GM21528 (cell line): Measurements from ENCODE around the gene ELOVL3.

Experiments
- ATAC-seq: cut with Tn5 transposase; IDR thresholded peaks from one replicate; pipeline ENCODE4 v1.9.1; 2021; ENCODE audit warnings: mild to moderate bottlenecking, moderate library complexity; ENCODE audit not compliant: unreplicated experiment, low FRiP score

ELOVL3 gene

GRCh38 chr10:102222797-102223196, 3.3 kb upstream of the ELOVL3 start:
- no peak for ATAC-seq

- no peak for ATAC-seq
These were observed 407 bp downstream of the ELOVL3 start for GRCh38 chr10:102226542-102226870.

GRCh38 chr10:102227050-102227449, 951 bp downstream of the ELOVL3 start:
- no peak for ATAC-seq

GRCh38 chr10:102229810-102230263, 3.7 kb downstream of the ELOVL3 start:
- no peak for ATAC-seq

- ATAC-seq = no peak
These were observed 4.3 kb downstream of the ELOVL3 start for GRCh38 chr10:102230264-102230860.

- no peak for ATAC-seq
These were observed 4.8 kb downstream of the ELOVL3 start for GRCh38 chr10:102230861-102231356.

- ATAC-seq = no peak
These were observed 5.5 kb downstream of the ELOVL3 start for GRCh38 chr10:102231357-102232318.

GRCh38 chr10:102233997-102234396, 7.9 kb downstream of the ELOVL3 start:
- ATAC-seq = no peak

GRCh38 chr10:102234888-102235597, 8.9 kb downstream of the ELOVL3 start:
- ATAC-seq = no peak

GRCh38 chr10:102235598-102235920, 9.5 kb downstream of the ELOVL3 start:
- no peak for ATAC-seq

GRCh38 chr10:102236006-102236405, 9.9 kb downstream of the ELOVL3 start:
- no peak for ATAC-seq

GRCh38 chr10:102237711-102238252, 11.7 kb downstream of the ELOVL3 start:
- ATAC-seq = no peak

GRCh38 chr10:102240467-102241031, 14.4 kb downstream of the ELOVL3 start:
- no peak for ATAC-seq

GRCh38 chr10:102241032-102241443, 14.9 kb downstream of the ELOVL3 start:
- ATAC-seq = no peak

GRCh38 chr10:102241444-102242117, 15.5 kb downstream of the ELOVL3 start, which contains the start of gene PITX3:
Gene PITX3, minus strand, starts transcription at chr10:102241512. Its CDS starts 9,432 bp downstream, at chr10:102232080.
- ATAC-seq = peak; percentile 33

- no peak for ATAC-seq
These were observed 16.0 kb downstream of the ELOVL3 start for GRCh38 chr10:102242118-102242485.

GRCh38 chr10:102243309-102243708, 17.2 kb downstream of the ELOVL3 start:
- no peak for ATAC-seq

GRCh38 chr10:102245082-102245931, 19.2 kb downstream of the ELOVL3 start, which contains the start of gene GBF1:
Gene GBF1, plus strand, starts transcription at chr10:102245532. Its CDS starts 13,407 bp downstream, at chr10:102258939.
- peak; percentile 90 for ATAC-seq

- peak; percentile 5 for ATAC-seq
These were observed 19.8 kb downstream of the ELOVL3 start for GRCh38 chr10:102245932-102246251.
